ENCODE results near the gene PDE4B.

- peak; percentile 15; the same call in 1 of the 2 replicates for TF ChIP-seq POLR2A (IDR thresholded peaks at IDR 0.05; ENCODE audit: low read depth, low read length)
- TF ChIP-seq TAF1 (IDR thresholded peaks at IDR 0.05; ENCODE audit: low read depth, low read length): no peak
- no peak for TF ChIP-seq POLR2AphosphoS5 (IDR thresholded peaks at IDR 0.05; ENCODE audit: low read depth, low read length)
- TF ChIP-seq POU2F2 (IDR thresholded peaks at IDR 0.05; ENCODE audit: low read depth, low read length): no peak
- TF ChIP-seq SPI1 (IDR thresholded peaks at IDR 0.05; ENCODE audit: low read depth, low read length): no peak
Observed at GRCh38 chr1:66332548-66332901, 539.8 kb downstream of the PDE4B start.
